SU-DHL-6 (cell line): ENCODE measurements around the gene PRKN.

Source experiments
- H2AFZ ChIP-seq: fragments of 200-600 bp; sonication (generic); 2 replicates; pipeline ENCODE4 v1.6.1; 2014; ENCODE audit warnings: low read depth, mild to moderate bottlenecking, moderate library complexity, mixed read lengths, antibody characterized with exemption, low read length; ENCODE audit not compliant: severe bottlenecking
- H3F3A ChIP-seq: fragments of 200-600 bp; shearing (Covaris generic); 2 replicates; pipeline ENCODE4 v1.6.0; 2016; ENCODE audit warnings: antibody characterized with exemption, mild to moderate bottlenecking; ENCODE audit not compliant: insufficient read depth
- H3K27ac ChIP-seq: fragments of 200-600 bp; sonication (generic); 2 replicates; pipeline ENCODE4 v1.5.1; 2016; ENCODE audit warnings: low read depth, mild to moderate bottlenecking, low read length, moderate library complexity, mixed read lengths
- H3K27me3 ChIP-seq: fragments of 200-600 bp; sonication (generic), shearing (Covaris generic); 2 replicates; pipeline ENCODE4 v1.6.0; 2014; ENCODE audit warnings: mild to moderate bottlenecking, low read length
- H3K36me3 ChIP-seq: fragments of 200-600 bp; sonication (generic); 2 replicates; pipeline ENCODE4 v1.6.1; 2014; ENCODE audit warnings: mild to moderate bottlenecking, low read length, mixed read lengths
- H3K4me2 ChIP-seq: fragments of 300-600, 200-600 bp; shearing (Covaris generic), sonication (generic); 2 replicates; pipeline ENCODE4 v1.6.0; 2014; ENCODE audit warnings: low read length, low read depth, mild to moderate bottlenecking; ENCODE audit not compliant: poor library complexity, severe bottlenecking
- H3K4me3 ChIP-seq: fragments of 200-600 bp; sonication (generic); 2 replicates; pipeline ENCODE4 v1.5.1; 2014; ENCODE audit warnings: antibody characterized with exemption, low read length, mild to moderate bottlenecking, mixed read lengths; ENCODE audit not compliant: insufficient read depth, poor library complexity, severe bottlenecking
- H3K79me2 ChIP-seq: fragments of 200-600 bp; sonication (generic); 2 replicates; pipeline ENCODE4 v1.6.1; 2014; ENCODE audit warnings: mild to moderate bottlenecking, low read length, moderate library complexity; ENCODE audit not compliant: insufficient read depth
- H3K9ac ChIP-seq: fragments of 200-600 bp; sonication (generic); 2 replicates; pipeline ENCODE4 v1.7.0; 2014; ENCODE audit warnings: mild to moderate bottlenecking, low read length
- H3K9me2 ChIP-seq: fragments of 200-600 bp; sonication (generic); replicated peaks from 2 replicates; pipeline ENCODE4 v1.6.1; 2014; ENCODE audit warnings: low read length; ENCODE audit not compliant: insufficient read depth
- H3K9me3 ChIP-seq: fragments of 200-600 bp; sonication (generic); 2 replicates; pipeline ENCODE4 v1.6.1; 2014; ENCODE audit warnings: low read length, mixed read lengths; ENCODE audit not compliant: insufficient read depth
- H4K20me1 ChIP-seq: fragments of 200-600 bp; sonication (generic); 2 replicates; pipeline ENCODE4 v1.6.1; 2014; ENCODE audit warnings: low read depth, mild to moderate bottlenecking, antibody characterized with exemption, low read length, moderate library complexity, mixed read lengths
- CTCF ChIP-seq: fragments of 200-600 bp; sonication (generic); IDR thresholded peaks from one replicate; pipeline ENCODE4 v1.5.1; 2017; ENCODE audit warnings: antibody characterized with exemption, mild to moderate bottlenecking, low read length, moderate library complexity; ENCODE audit not compliant: insufficient read depth, poor library complexity, severe bottlenecking
- EZH2phosphoT487 ChIP-seq: fragments of 200-600 bp; sonication (generic), shearing (Covaris generic); conservative IDR thresholded peaks from 2 replicates; pipeline ENCODE4 v1.6.1; 2018; ENCODE audit warnings: mild to moderate bottlenecking, antibody characterized with exemption, low read length, moderate library complexity, mixed read lengths

Gene PRKN

GRCh38 chr6:161613711-161614110 is 1113.9 kb downstream of the PRKN start:
- Histone ChIP-seq H3K9me3 (no peaks in the 10 kb centered on the region), H3K27ac (no peak overlapping the region), H3F3A (no peaks in the 10 kb centered on the region), H3K4me3 (no peak overlapping the region), H4K20me1 (no peaks in the 10 kb centered on the region), H2AFZ (no peak overlapping the region), H3K36me3 (no peaks in the 10 kb centered on the region), H3K9me2 (no peaks in the 10 kb centered on the region), H3K4me2 (no peak overlapping the region), H3K9ac (no peak overlapping the region), H3K27me3 (no peaks in the 10 kb centered on the region), H3K79me2 (no peaks in the 10 kb centered on the region)
- TF ChIP-seq EZH2phosphoT487 (no peak), CTCF (no peak)

DNA sequence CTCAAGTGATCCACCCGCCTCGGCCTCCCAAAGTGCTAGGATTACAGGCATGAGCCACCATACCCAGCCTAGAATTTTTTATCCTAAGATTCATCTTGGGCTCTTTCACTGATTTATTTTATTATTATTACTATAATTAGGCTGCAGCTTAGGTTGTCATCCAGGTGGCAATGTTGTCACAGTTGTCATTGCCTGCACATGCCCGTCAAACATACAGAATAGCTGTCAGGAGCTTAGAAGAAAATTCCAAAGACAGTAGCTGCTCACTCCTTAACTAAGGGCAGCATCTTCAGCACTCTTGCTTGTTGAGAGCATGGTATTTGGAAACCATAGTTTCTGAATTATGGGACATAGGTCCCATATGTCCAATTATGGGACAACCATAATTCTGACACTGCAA is 1118.8 kb downstream of the PRKN start:
- Histone ChIP-seq H2AFZ (no peak overlapping the region), H4K20me1 (no peaks in the 10 kb centered on the region), H3K9me2 (no peaks in the 10 kb centered on the region), H3K9me3 (no peaks in the 10 kb centered on the region), H3K9ac (no peak overlapping the region), H3F3A (no peaks in the 10 kb centered on the region), H3K79me2 (no peaks in the 10 kb centered on the region), H3K27ac (no peak overlapping the region), H3K36me3 (no peaks in the 10 kb centered on the region), H3K4me2 (no peak overlapping the region), H3K4me3 (no peak overlapping the region), H3K27me3 (no peaks in the 10 kb centered on the region)
- TF ChIP-seq CTCF: no peak
- no peak for TF ChIP-seq EZH2phosphoT487

DNA sequence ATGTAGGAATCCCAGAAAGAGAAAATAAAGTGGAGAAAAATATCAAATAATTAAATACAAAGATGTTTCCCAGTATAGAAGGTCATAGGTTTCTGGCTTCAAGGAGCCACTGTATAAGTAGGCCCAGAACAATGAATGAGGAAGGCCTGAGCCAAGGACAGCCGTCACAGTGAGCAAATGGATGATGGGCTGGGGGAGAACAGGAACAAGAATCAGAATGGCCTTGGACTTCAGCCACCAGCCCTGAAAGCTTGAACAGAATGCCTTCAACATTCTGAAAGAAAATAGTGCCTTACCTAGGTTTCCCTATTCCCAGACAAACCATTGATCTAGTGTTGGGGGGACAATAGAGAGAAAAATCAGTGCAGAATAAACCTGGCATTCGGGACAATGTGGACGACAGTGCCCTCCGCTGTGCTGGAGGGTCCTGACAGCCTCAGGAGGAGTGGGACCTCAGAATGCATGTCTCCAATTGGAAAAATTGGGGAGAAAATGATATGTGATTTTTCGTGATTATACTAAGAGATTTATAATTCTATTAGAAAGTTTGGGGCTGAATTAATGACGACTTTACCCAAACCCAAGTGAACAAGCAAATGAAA is 1119.8 kb downstream of the PRKN start:
- TF ChIP-seq EZH2phosphoT487 (no peak), CTCF (no peak)

More for the DNA sequence above, 1119.8 kb downstream of the PRKN start:
- Histone ChIP-seq H2AFZ (no peak overlapping the region), H3F3A (no peaks in the 10 kb centered on the region), H3K79me2 (no peaks in the 10 kb centered on the region), H3K9ac (no peak overlapping the region), H3K4me3 (no peak overlapping the region), H3K9me2 (no peaks in the 10 kb centered on the region), H3K27ac (no peak overlapping the region), H3K4me2 (no peak overlapping the region), H4K20me1 (no peaks in the 10 kb centered on the region), H3K9me3 (no peaks in the 10 kb centered on the region), H3K27me3 (no peaks in the 10 kb centered on the region), H3K36me3 (no peaks in the 10 kb centered on the region)
